ENCODE measurements around the gene BICRAL.
"Not testable (repeated sequence)": the region's sequence is repeated elsewhere in the genome, so short reads cannot be mapped to it uniquely, and the experiment has no call there.

BICRAL gene

GRCh38 chr6:42795651-42796050 is 13.8 kb downstream of the BICRAL start:
- DNase-seq (ENCODE audit: low spot score): no peak

GRCh38 chr6:42796171-42796570 is 14.3 kb downstream of the BICRAL start:
- no peak for DNase-seq (ENCODE audit: low spot score)

- DNase-seq (ENCODE audit: low spot score): not testable (repeated sequence)
Observed at GRCh38 chr6:42797696-42798095, 15.8 kb downstream of the BICRAL start.

GRCh38 chr6:42805297-42805861 is 23.5 kb downstream of the BICRAL start:
- no peak for DNase-seq (ENCODE audit: low spot score)

- DNase-seq (ENCODE audit: low spot score): not testable (repeated sequence)
Observed at GRCh38 chr6:42806359-42806758, 24.5 kb downstream of the BICRAL start.

- DNase-seq (ENCODE audit: low spot score): no peak
Observed at GRCh38 chr6:42808492-42809483, 26.9 kb downstream of the BICRAL start.

- DNase-seq (ENCODE audit: low spot score): no peak
Observed at GRCh38 chr6:42813074-42813645, 31.3 kb downstream of the BICRAL start.

- DNase-seq (ENCODE audit: low spot score): no peak
Observed at GRCh38 chr6:42813906-42814444, 32.1 kb downstream of the BICRAL start.

GRCh38 chr6:42815726-42816125 is 33.9 kb downstream of the BICRAL start:
- DNase-seq (ENCODE audit: low spot score): not testable (repeated sequence)

GRCh38 chr6:42817907-42818306 is 36.1 kb downstream of the BICRAL start:
- DNase-seq (ENCODE audit: low spot score): no peak

- DNase-seq (ENCODE audit: low spot score): no peak
Observed at GRCh38 chr6:42818416-42818815, 36.6 kb downstream of the BICRAL start.

GRCh38 chr6:42818878-42819277 is 37.0 kb downstream of the BICRAL start:
- no peak for DNase-seq (ENCODE audit: low spot score)

GRCh38 chr6:42819803-42820511 is 38.1 kb downstream of the BICRAL start:
- no peak for DNase-seq (ENCODE audit: low spot score)

- no peak for DNase-seq (ENCODE audit: low spot score)
Observed at GRCh38 chr6:42820512-42821340, 38.9 kb downstream of the BICRAL start.

GRCh38 chr6:42821341-42821668 is 39.5 kb downstream of the BICRAL start:
- no peak for DNase-seq (ENCODE audit: low spot score)

- no peak for DNase-seq (ENCODE audit: low spot score)
Observed at GRCh38 chr6:42821846-42822245, 40.0 kb downstream of the BICRAL start.

- no peak for DNase-seq (ENCODE audit: low spot score)
Observed at GRCh38 chr6:42829561-42830092, 47.8 kb downstream of the BICRAL start.

GRCh38 chr6:42831237-42831636 is 49.4 kb downstream of the BICRAL start:
- DNase-seq (ENCODE audit: low spot score): no peak

GRCh38 chr6:42834056-42834455 is 52.2 kb downstream of the BICRAL start:
- DNase-seq (ENCODE audit: low spot score): no peak

- DNase-seq (ENCODE audit: low spot score): no peak
Observed at GRCh38 chr6:42841844-42842584, 60.2 kb downstream of the BICRAL start.

Data from hematopoietic multipotent progenitor cell treated with erythropoietin and hydrocortisone succinate and interleukin-3 and kit ligand, for 15 days (in vitro differentiated cells).